Astrocyte of the spinal cord (primary cell): ENCODE data around the gene ARHGAP15.
A peak's percentile ranks its signal among the peaks of the same experiment; 100 is the strongest.
"Not testable (repeated sequence)": the region's sequence is repeated elsewhere in the genome, so short reads cannot be mapped to it uniquely, and the experiment has no call there.

ENCODE experiments used
- DNase-seq: peaks from one replicate; pipeline ENCODE4 v3.0.0; 2011; ENCODE audit warnings: low read depth, low spot score
- H3K4me3 ChIP-seq: 2 replicates; pipeline ENCODE4 v1.5.1; 2011; ENCODE audit warnings: low read depth, mild to moderate bottlenecking, low read length, moderate library complexity
- in situ Hi-C: cut with HindIII; loops from 2 replicates; pipeline ENCODE4 v1.10.0; 2017; ENCODE audit warnings: low sequenced_read_pairs
- TF ChIP-seq, protein P1 (sequence below): IDR thresholded peaks from 2 replicates; pipeline ENCODE4 v1.5.1; 2012; ENCODE audit warnings: low read depth, mild to moderate bottlenecking, low read length, inconsistent platforms

The ARHGAP15 gene

DNA sequence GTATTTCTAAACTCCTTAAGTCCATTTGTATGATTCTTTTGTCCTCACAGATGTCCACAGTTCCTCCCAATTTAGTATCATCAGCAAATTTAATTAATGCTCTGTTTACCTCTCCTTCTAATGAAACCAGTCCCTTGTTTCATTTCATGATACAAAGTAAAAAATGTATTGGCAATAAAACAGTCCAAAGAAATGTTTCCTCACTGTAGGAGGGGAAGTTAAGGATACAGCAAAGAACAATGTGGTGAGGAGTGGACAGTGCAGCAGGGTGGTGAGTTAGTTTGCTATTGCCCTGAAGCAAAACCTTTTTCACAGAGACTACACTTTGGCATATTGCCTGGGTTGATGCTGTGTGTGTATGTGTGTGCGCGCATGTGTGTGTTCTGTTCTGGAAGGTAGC lies 401.5 kb downstream of the ARHGAP15 start:
- in situ Hi-C loops = no loop called here
- TF ChIP-seq, protein P1, sequence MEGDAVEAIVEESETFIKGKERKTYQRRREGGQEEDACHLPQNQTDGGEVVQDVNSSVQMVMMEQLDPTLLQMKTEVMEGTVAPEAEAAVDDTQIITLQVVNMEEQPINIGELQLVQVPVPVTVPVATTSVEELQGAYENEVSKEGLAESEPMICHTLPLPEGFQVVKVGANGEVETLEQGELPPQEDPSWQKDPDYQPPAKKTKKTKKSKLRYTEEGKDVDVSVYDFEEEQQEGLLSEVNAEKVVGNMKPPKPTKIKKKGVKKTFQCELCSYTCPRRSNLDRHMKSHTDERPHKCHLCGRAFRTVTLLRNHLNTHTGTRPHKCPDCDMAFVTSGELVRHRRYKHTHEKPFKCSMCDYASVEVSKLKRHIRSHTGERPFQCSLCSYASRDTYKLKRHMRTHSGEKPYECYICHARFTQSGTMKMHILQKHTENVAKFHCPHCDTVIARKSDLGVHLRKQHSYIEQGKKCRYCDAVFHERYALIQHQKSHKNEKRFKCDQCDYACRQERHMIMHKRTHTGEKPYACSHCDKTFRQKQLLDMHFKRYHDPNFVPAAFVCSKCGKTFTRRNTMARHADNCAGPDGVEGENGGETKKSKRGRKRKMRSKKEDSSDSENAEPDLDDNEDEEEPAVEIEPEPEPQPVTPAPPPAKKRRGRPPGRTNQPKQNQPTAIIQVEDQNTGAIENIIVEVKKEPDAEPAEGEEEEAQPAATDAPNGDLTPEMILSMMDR = no peak
- no peak overlapping the region for H3K4me3 ChIP-seq
- DNase-seq = no peak

DNA sequence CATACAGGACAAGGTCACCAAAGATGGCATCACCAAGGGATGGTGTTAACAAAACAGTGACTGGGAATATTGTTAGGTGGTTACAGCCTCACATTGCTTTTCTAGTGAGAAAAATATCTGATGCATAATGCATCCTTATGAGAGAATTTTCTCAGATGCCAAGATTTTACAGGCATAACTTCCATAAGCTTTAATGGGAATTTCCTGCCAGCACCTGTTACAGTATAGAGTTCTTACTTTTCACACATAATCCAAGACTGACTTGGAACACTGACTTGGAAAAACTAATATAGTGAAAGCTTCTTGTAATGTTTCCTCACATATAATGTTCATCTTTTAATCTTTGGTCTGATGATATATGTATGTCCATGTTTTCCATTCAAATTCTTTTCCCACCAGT lies 402.8 kb downstream of the ARHGAP15 start:
- in situ Hi-C loops = no loop called here

DNA sequence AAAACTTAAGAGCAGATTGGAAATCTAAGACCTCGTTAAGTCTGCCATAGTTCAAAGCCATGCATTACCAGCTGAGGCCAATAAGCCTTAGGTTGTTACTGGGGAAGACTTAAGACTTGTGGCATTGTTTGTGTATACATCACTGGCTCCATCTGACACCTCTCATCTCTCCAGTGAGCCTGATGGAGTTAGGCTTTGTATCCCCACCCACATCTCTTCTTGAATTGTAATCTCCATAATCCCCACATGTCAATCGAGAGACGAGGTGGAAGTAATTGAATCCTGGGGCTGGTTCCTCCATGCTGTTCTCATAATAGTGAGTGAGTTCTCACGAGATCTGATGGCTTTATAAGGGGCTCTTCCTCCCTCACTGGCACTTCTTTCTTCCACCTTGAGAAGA lies 404.6 kb downstream of the ARHGAP15 start:
- no peak for DNase-seq
- TF ChIP-seq, protein P1 = no peak
- H3K4me3 ChIP-seq = no peak overlapping the region
- in situ Hi-C loops = no loop called here

More for the DNA sequence above, 402.8 kb downstream of the ARHGAP15 start:
- no peak for DNase-seq
- no peak overlapping the region for H3K4me3 ChIP-seq
- TF ChIP-seq, protein P1 = no peak

DNA sequence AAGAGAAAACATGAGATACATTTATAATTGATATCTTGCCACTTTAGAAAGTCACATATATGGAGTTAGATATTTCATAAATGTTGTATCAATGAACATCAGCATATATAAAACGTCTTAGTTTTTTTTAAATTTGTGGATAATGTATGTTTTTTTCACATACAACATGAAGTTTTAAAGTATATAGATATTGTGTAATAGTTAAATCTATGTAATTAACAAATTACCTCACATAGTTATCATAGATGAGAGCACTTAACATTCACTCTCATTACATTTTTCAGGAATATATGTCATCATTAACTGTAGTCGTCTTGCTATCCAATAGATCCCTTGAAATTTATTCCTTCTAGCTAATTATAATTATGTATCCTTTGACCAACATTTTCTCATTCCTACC lies 406.6 kb downstream of the ARHGAP15 start:
- TF ChIP-seq, protein P1 = no peak
- in situ Hi-C loops = no loop called here

DNA sequence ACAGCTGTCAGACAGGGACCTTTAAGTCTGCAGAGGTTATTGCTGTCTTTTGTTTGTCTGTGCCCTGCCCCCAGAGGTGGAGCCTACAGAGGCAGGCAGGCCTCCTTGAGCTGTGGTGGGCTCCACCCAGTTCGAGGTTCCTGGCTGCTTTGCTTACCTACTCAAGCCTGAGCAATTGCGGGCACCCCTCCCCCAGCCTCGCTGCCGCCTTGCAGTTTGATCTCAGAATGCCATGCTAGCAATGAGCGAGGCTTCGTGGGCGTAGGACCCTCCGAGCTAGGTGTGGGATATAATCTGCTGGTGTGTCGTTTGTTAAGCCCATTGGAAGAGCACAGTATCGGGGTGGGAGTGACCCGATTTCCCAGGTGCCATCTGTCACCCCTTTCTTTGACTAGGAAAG lies 412.7 kb downstream of the ARHGAP15 start:
- in situ Hi-C loops, DNase-seq, H3K4me3 ChIP-seq: not testable (repeated sequence)

More for the DNA sequence above, 406.6 kb downstream of the ARHGAP15 start:
- no peak for DNase-seq
- H3K4me3 ChIP-seq = no peak overlapping the region

DNA sequence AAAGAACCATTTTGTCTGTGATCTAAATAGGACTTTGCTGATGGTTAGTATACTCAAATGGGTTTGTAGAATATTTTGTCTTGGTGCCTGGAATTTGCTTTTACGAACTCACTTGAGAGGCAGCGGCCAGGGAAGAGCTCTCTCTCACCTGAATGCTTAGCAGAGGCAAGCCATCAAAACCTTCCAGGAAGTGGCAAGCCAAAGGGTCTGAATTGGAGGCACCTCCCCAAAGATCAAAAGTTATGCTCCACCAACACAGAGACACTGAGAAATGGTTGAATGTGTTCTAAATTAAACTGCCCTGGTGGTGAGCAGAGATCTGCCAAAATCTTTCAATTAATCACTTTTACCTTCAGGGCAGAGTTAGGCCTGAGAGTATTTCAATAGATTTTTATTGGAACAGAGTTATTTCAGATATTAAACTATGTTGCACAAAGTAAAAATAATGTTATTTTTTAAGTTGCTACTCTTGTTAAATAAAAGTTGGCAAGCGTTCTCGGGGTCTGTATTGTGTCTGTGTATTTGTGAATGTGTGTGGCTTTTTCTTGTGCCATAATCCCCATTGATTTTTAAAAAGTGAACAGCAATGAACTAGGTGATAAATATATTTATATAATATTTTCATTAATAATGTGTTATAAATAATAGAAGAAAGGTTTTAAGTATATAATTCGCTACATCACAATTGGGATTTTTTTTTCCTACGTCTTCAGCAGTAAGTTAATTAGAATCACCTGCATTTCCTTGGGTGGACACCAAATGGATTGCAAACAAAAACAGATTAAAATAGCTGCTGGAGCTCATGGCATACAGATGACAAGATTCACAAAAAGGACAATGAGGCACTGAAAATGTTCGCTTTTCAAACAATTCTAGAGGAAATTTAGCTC lies 416.1 kb downstream of the ARHGAP15 start:
- DNase-seq = no peak
- in situ Hi-C loops = no loop called here
- TF ChIP-seq, protein P1 = no peak
- no peak overlapping the region for H3K4me3 ChIP-seq

DNA sequence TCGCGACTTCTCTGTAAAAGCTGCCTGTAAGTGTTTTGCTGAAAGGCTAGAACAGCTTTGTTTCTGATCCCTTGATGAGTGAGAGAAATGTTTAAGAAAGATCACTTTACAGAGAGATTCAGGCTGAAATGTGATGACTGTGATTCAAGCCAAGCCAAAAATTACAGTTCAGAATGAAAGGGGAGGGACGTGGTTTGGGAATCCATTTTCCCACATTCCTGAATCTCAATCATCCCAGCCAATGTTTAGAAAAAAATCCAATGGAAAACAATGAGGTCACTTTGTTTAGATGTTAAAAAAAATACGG lies 416.7 kb downstream of the ARHGAP15 start:
- H3K4me3 ChIP-seq = no peak overlapping the region
- TF ChIP-seq, protein P1 = no peak
- in situ Hi-C loops = no loop called here
- DNase-seq = peak; percentile 57
